H1 (cell line): Measurements from ENCODE around the gene IRX4. TPM values are rescaled to one million over a fixed set of nuclear protein-coding genes. Genes with fewer than 3 reads are reported as not detected.

Source experiments
- CTCF ChIA-PET: fragments of 300-600 bp; sonication (Branson Sonifier 250); formaldehyde crosslinking; loops from one replicate; lab custom pipeline; 2021; ENCODE audit not compliant: partially characterized antibody; lab: Charles Lee
- POLR2A ChIA-PET: fragments of 300-600 bp; sonication (Branson Sonifier 250); formaldehyde crosslinking; loops from one replicate; lab custom pipeline; 2021; ENCODE audit warnings: inconsistent platforms; ENCODE audit not compliant: partially characterized antibody; lab: Charles Lee
- DNase-seq, 2 experiments: peaks; one replicate each; pipeline versions ENCODE4 v3.0.0 to v3.0.0-alpha.2; 2010 to 2022; ENCODE audit warnings: low spot score in 2 of 2, low read depth in 1 of 2, mixed read lengths in 1 of 2
- FAIRE-seq: peaks from 2 replicates; lab custom pipeline; 2011; peaks lifted over from hg19 to GRCh38; lab: Jason Lieb, UNC
- H2AFZ ChIP-seq: 2 replicates; pipeline ENCODE4 v1.8.1; 2012; ENCODE audit warnings: low read length, inconsistent platforms
- H2AK5ac ChIP-seq: 2 replicates; pipeline ENCODE4 v1.6.1; 2013; ENCODE audit warnings: low read depth, low read length
- H2BK120ac ChIP-seq: replicated peaks from 2 replicates; pipeline ENCODE3; 2013; ENCODE audit warnings: low read depth, low read length, inconsistent platforms
- H2BK12ac ChIP-seq: 2 replicates; pipeline ENCODE4 v1.6.1; 2013; ENCODE audit warnings: low read depth, low read length
- H2BK15ac ChIP-seq: 2 replicates; pipeline ENCODE4 v1.6.1; 2013; ENCODE audit warnings: low read length
- H2BK20ac ChIP-seq: 2 replicates; pipeline ENCODE4 v1.6.1; 2013; ENCODE audit warnings: low read length
- H2BK5ac ChIP-seq: 2 replicates; pipeline ENCODE4 v1.6.1; 2013; ENCODE audit warnings: low read depth, low read length
- H3K14ac ChIP-seq: 2 replicates; pipeline ENCODE4 v1.6.1; 2013; ENCODE audit warnings: inconsistent platforms; ENCODE audit not compliant: insufficient read length
- H3K18ac ChIP-seq: 2 replicates; pipeline ENCODE4 v1.6.1; 2013; ENCODE audit warnings: low read length; ENCODE audit errors: extremely low read depth
- H3K23ac ChIP-seq: 2 replicates; pipeline ENCODE4 v1.6.1; 2013; ENCODE audit warnings: inconsistent platforms; ENCODE audit not compliant: insufficient read length
- H3K23me2 ChIP-seq: 2 replicates; pipeline ENCODE4 v1.6.1; 2013; ENCODE audit warnings: low read depth, low read length
- H3K27ac ChIP-seq: 2 replicates; pipeline ENCODE4 v1.6.1; 2011; ENCODE audit warnings: low read depth, low read length, inconsistent platforms
- H3K27me3 ChIP-seq, 4 experiments: replicated peaks in 1 of 4; 1 replicate in 1 of 4; 2 replicates in 3 of 4; pipeline versions ENCODE4 v1.6.1 to v1.8.1; 2011 to 2013; ENCODE audit warnings: low read length in 3 of 4, mild to moderate bottlenecking in 3 of 4, inconsistent platforms in 2 of 4, mixed read lengths in 2 of 4, moderate library complexity in 1 of 4; ENCODE audit not compliant: control insufficient read depth in 3 of 4, insufficient read depth in 3 of 4; ENCODE audit errors: extremely low read depth in 1 of 4
- H3K36me3 ChIP-seq, 4 experiments: 2 replicates each; pipeline versions ENCODE4 v1.6.1 to v1.8.1; 2011 to 2013; ENCODE audit warnings: mild to moderate bottlenecking in 4 of 4, low read length in 3 of 4, moderate library complexity in 2 of 4, control low read depth in 1 of 4, inconsistent platforms in 1 of 4; ENCODE audit not compliant: insufficient read depth in 4 of 4, control insufficient read depth in 2 of 4
- H3K4ac ChIP-seq: replicated peaks from 2 replicates; pipeline ENCODE3; 2013; ENCODE audit warnings: low read length, low read depth, mixed read lengths, inconsistent platforms; ENCODE audit not compliant: insufficient read length
- H3K4me1 ChIP-seq, 4 experiments: replicated peaks in 1 of 4; 1 replicate in 1 of 4; 2 replicates in 3 of 4; pipeline versions ENCODE4 v1.6.1 to v1.8.1; 2011 to 2013; ENCODE audit warnings: low read length in 3 of 4, inconsistent platforms in 2 of 4, mixed read lengths in 1 of 4; ENCODE audit not compliant: insufficient read depth in 4 of 4, control insufficient read depth in 3 of 4
- H3K4me2 ChIP-seq, 2 experiments: 2 replicates each; pipeline versions ENCODE4 v1.6.1 to v1.8.1; 2011 to 2013; ENCODE audit warnings: low read depth in 2 of 2, low read length in 2 of 2, control low read depth in 1 of 2, inconsistent platforms in 1 of 2, mild to moderate bottlenecking in 1 of 2; ENCODE audit not compliant: insufficient read depth in 1 of 2
- H3K4me3 ChIP-seq, 4 experiments: fragments of 200-600, 300-600 bp in 1 of 4; sonication (generic), shearing (Covaris generic), sonication (Bioruptor Twin) in 1 of 4; 2 replicates each; pipeline versions ENCODE4 v1.5.1 to v1.8.1; 2011 to 2016; ENCODE audit warnings: low read length in 4 of 4, low read depth in 3 of 4, control low read depth in 2 of 4, inconsistent platforms in 2 of 4, mild to moderate bottlenecking in 2 of 4, mixed read lengths in 1 of 4, moderate library complexity in 1 of 4; ENCODE audit not compliant: insufficient read depth in 2 of 4; ENCODE audit errors: extremely low read depth in 1 of 4
- H3K56ac ChIP-seq: replicated peaks from 2 replicates; pipeline ENCODE3; 2013; ENCODE audit warnings: low read depth, mild to moderate bottlenecking, mixed read lengths, low read length, inconsistent platforms; ENCODE audit not compliant: insufficient read length
- H3K79me1 ChIP-seq: 2 replicates; pipeline ENCODE4 v1.6.1; 2013; ENCODE audit warnings: low read depth, low read length, control low read depth
- H3K79me2 ChIP-seq, 2 experiments: 2 replicates each; pipeline versions ENCODE4 v1.6.1 to v1.8.1; 2012 to 2013; ENCODE audit warnings: low read length in 2 of 2, mild to moderate bottlenecking in 2 of 2, inconsistent platforms in 1 of 2; ENCODE audit not compliant: insufficient read depth in 2 of 2, control insufficient read depth in 1 of 2
- H3K9ac ChIP-seq, 4 experiments: replicated peaks in 1 of 4; 1 replicate in 1 of 4; 2 replicates in 3 of 4; pipeline versions ENCODE4 v1.6.1 to v1.8.1; 2011 to 2013; ENCODE audit warnings: low read depth in 3 of 4, low read length in 3 of 4, control low read depth in 2 of 4, mild to moderate bottlenecking in 2 of 4, moderate library complexity in 2 of 4, inconsistent platforms in 1 of 4; ENCODE audit errors: extremely low read depth in 1 of 4
- H3K9me3 ChIP-seq, 2 experiments: 2 replicates each; pipeline versions ENCODE4 v1.6.1 to v1.8.1; 2012 to 2013; ENCODE audit warnings: mild to moderate bottlenecking in 2 of 2, moderate library complexity in 2 of 2, control low read depth in 1 of 2, inconsistent platforms in 1 of 2, low read depth in 1 of 2, low read length in 1 of 2, mixed read lengths in 1 of 2; ENCODE audit not compliant: insufficient read depth in 2 of 2
- H4K20me1 ChIP-seq, 2 experiments: replicated peaks in 1 of 2; 2 replicates each; pipeline versions ENCODE3 to v1.8.1; 2011 to 2013; ENCODE audit warnings: inconsistent platforms in 2 of 2, low read length in 2 of 2, mild to moderate bottlenecking in 1 of 2; ENCODE audit not compliant: insufficient read depth in 2 of 2, control insufficient read depth in 1 of 2
- H4K5ac ChIP-seq: 2 replicates; pipeline ENCODE4 v1.6.1; 2013; ENCODE audit warnings: low read length, low read depth, mixed read lengths, inconsistent platforms; ENCODE audit not compliant: insufficient read length
- H4K8ac ChIP-seq: 2 replicates; pipeline ENCODE4 v1.8.0; 2013; ENCODE audit warnings: mild to moderate bottlenecking, moderate library complexity, low read length, inconsistent platforms; ENCODE audit not compliant: insufficient read depth; ENCODE audit errors: extremely low read depth
- H4K91ac ChIP-seq: replicated peaks from 2 replicates; pipeline ENCODE3; 2013; ENCODE audit warnings: low read length, mixed read lengths, inconsistent platforms; ENCODE audit not compliant: insufficient read length
- EP300 ChIP-seq, 2 experiments: IDR thresholded peaks; 1 replicate in 1 of 2; 2 replicates in 1 of 2; pipeline ENCODE4 v1.6.1; 2011 to 2012; ENCODE audit warnings: low read depth in 2 of 2, low read length in 2 of 2, mild to moderate bottlenecking in 2 of 2, borderline replicate concordance in 1 of 2, inconsistent platforms in 1 of 2, moderate library complexity in 1 of 2
- HDAC2 ChIP-seq, 2 experiments: fragments of 300-600 bp in 1 of 2; sonication (generic) in 1 of 2; IDR thresholded peaks; 2 replicates each; pipeline ENCODE4 v1.6.1; 2011 to 2012; ENCODE audit warnings: low read depth in 2 of 2, low read length in 2 of 2, mild to moderate bottlenecking in 2 of 2, moderate library complexity in 2 of 2, borderline replicate concordance in 1 of 2, inconsistent platforms in 1 of 2
- KDM4A ChIP-seq: IDR thresholded peaks from one replicate; pipeline ENCODE4 v1.7.1; 2012; ENCODE audit warnings: low read depth, mild to moderate bottlenecking, moderate library complexity, low read length, inconsistent platforms; ENCODE audit not compliant: severe bottlenecking
- SAP30 ChIP-seq: fragments of 300-600 bp; sonication (generic); IDR thresholded peaks from 2 replicates; pipeline ENCODE4 v1.7.1; 2012; ENCODE audit warnings: low read length, moderate library complexity, mild to moderate bottlenecking, inconsistent platforms; ENCODE audit not compliant: insufficient read depth, insufficient replicate concordance
- SP4 ChIP-seq: IDR thresholded peaks from 2 replicates; pipeline ENCODE4 v1.6.1; 2012; ENCODE audit warnings: low read length, inconsistent platforms
- TCF12 ChIP-seq: IDR thresholded peaks from 2 replicates; pipeline ENCODE4 v1.6.1; 2011; ENCODE audit warnings: low read depth, mild to moderate bottlenecking, low read length
- WGBS, 2 experiments: shearing (Covaris generic) in 1 of 2; methylation state at CpG; one replicate each; pipeline versions ENCODE4 v1.1.6 to v1.1.7; 2013 to 2015; ENCODE audit warnings: low lambda C conversion rate in 2 of 2, mixed read lengths in 2 of 2, inconsistent platforms in 1 of 2, low coverage in 1 of 2, missing lambda C conversion rate in 1 of 2; ENCODE audit not compliant: insufficient replicate concordance in 2 of 2, insufficient coverage in 1 of 2, insufficient read length in 1 of 2; ENCODE audit errors: extremely low coverage in 1 of 2, missing lambda C conversion rate in 1 of 2; 5-methylcytosine and 5-hydroxymethylcytosine counted together
- polyA plus RNA-seq, 7 experiments: library from polyadenylated mRNA; depleted of rRNA in 3 of 7; stranded (reverse) in 5 of 7; unstranded in 2 of 7; fragments of >200 nt in 5 of 7; fragments of 200-250 nt in 2 of 7; gene quantifications; 1 replicate in 5 of 7; 2 replicates in 1 of 7; 4 replicates in 1 of 7; pipeline versions ENCODE4 v1.2.1 to v1.2.3, GENCODE V29; 2011 to 2013; ENCODE audit warnings: missing spikeins in 2 of 7, mixed read lengths in 2 of 7
- total RNA-seq: library from RNA; stranded (reverse); fragmentation: NEBNext Ultra II Directional; extraction: Animal tissue kit (Norgen Biotek cat#: 25700); gene quantifications from 2 replicates; pipeline ENCODE4 v1.2.1, GENCODE V29; 2021
- TF ChIP-seq, protein P1 (sequence below): IDR thresholded peaks from 2 replicates; pipeline ENCODE4 v1.6.1; 2012; ENCODE audit warnings: inconsistent platforms

IRX4 gene
- total and polyA plus RNA-seq, 2 of the 8 experiments (the other 6 are each of a cell fraction or from before 2014, with no cell fraction given), result 0.45 to 1.2 TPM

DNA sequence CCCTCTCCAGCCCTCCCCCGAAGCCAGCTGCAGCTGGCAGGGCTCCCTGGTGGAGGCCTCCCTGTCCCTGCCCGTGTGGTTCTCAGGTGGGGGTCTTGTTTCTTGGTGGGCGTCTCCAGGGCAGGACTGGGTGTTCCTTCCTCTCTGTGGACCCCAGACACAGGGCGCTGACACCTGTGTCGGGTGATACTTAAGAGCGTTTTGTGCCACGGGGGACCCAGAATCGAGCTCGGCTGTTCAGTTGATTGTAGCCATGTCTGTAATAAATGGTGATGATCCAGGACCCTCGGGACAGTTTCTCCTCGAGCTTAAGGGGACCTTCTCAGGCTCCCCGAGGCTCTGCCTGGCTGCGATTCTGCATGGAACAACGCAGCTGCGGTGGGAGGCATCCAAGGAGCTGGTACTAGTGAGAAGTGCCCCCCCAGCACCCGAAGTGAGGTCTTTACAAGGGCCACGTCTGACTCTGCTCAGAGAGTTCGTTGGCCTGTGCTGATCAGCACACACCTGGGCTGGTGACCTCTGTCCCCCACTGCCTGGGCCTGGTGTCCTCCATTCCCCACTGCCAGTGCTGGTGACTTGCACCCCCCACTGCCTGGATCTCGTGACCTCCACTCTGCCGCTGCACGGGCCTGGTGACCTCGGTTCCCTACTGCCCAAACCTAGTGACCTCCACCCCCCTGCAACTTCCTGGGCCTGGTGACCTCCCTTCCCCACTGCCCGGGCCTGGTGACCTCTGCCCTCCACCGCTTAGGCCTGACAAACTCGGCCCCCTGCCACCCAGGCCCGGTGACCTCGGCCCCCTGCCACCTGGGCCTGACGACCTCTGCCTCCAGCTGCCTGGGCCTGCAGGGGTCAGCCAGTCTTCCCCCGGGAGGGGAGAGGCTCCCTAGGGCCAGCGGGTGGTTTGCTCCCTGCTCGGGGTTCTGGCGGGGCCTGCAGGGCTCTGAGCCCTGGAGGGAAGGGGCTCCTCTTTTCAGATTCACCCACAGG is 45.5 kb downstream of the IRX4 start:
- Histone ChIP-seq H2AFZ (no peak overlapping the region), H2BK120ac (no peak overlapping the region), H2BK20ac (no peak overlapping the region), H3K14ac (no peak overlapping the region), H3K23ac (no peak overlapping the region), H3K4me1 (peaks cover 0 to 17% (median 3%) of the 10 kb centered on the region in 4 experiments; a peak in 6 of 7 replicates), H3K79me1 (no peaks in the 10 kb centered on the region), H3K4me2 (no peak overlapping the region), H3K79me2 (no peaks in the 10 kb centered on the region), H3K9me3 (no peaks in the 10 kb centered on the region), H4K91ac (no peak overlapping the region), H3K18ac (no peak overlapping the region; the same call in 1 of the 2 replicates), H3K9ac (no peak overlapping the region), H2BK12ac (no peak overlapping the region), H3K27me3 (no peaks in the 10 kb centered on the region; a peak in 1 of 7 replicates), H4K5ac (no peak overlapping the region), H3K4me3 (no peak overlapping the region), H3K4ac (no peak overlapping the region), H3K36me3 (no peaks in the 10 kb centered on the region), H4K8ac (peak overlapping the region; percentile 53)
- FAIRE-seq, result no peak
- no peak for DNase-seq
- POLR2A ChIA-PET, result no interaction called here
- CTCF ChIA-PET, result interaction anchor here (1.3 kb wide), 1 partner anchor 17 kb away, joined by 3 read pairs; no protein-coding TSS in a partner anchor
- 93% methylated on average over 20 of the region's 32 CpGs; no CpG with 5 or more reads in 1 of the 2 experiments for WGBS, 2 experiments
- TF ChIP-seq HDAC2 (IDR thresholded peaks at IDR 0.05; ENCODE audit: borderline replicate concordance in 1 of 2, low read depth in 2 of 2, low read length in 2 of 2) (no peak), EP300 (IDR thresholded peaks at IDR 0.05; ENCODE audit: borderline replicate concordance in 1 of 2, low read depth in 2 of 2, low read length in 2 of 2) (no peak), KDM4A (no peak), SAP30 (no peak), TCF12 (no peak), SP4 (no peak)
- TF ChIP-seq, protein P1, sequence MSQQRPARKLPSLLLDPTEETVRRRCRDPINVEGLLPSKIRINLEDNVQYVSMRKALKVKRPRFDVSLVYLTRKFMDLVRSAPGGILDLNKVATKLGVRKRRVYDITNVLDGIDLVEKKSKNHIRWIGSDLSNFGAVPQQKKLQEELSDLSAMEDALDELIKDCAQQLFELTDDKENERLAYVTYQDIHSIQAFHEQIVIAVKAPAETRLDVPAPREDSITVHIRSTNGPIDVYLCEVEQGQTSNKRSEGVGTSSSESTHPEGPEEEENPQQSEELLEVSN, result no peak
- TF ChIP-seq, all 59 proteins: peak for 0
- H3K56ac ChIP-seq, result no peak overlapping the region
- H2BK15ac ChIP-seq, result 0 out of 2 replicates have a peak overlapping the region, but pooled peaks have one; percentile 61
- H2AK5ac ChIP-seq, result no peak overlapping the region
- no peak overlapping the region; the same call in 1 of the 2 replicates for H3K27ac ChIP-seq
- H3K23me2 ChIP-seq, result no peaks in the 10 kb centered on the region
- H2BK5ac ChIP-seq, result no peak overlapping the region
- no peaks in the 10 kb centered on the region for H4K20me1 ChIP-seq
